HepG2 (cell line): ENCODE results near the gene POLR1D. TPM values are rescaled to one million over a fixed set of nuclear protein-coding genes. Genes with fewer than 3 reads are reported as not detected.
A peak's percentile ranks its signal among the peaks of the same experiment; 100 is the strongest.

Source experiments
- CHD4 ChIP-seq: fragments of 200-600 bp; sonication (generic); IDR thresholded peaks from 2 replicates; pipeline ENCODE4 v1.7.0; 2017; ENCODE audit warnings: mild to moderate bottlenecking, low read length, borderline replicate concordance
- ETV6 ChIP-seq: sonication (generic); formaldehyde crosslinking; conservative IDR thresholded peaks from 2 replicates; pipeline ENCODE4 v1.4.0; 2020; ENCODE audit warnings: missing genetic modification reagents
- GPN1 ChIP-seq: sonication (generic); formaldehyde crosslinking; IDR thresholded peaks from 2 replicates; pipeline ENCODE4 v1.5.1; 2020; ENCODE audit warnings: missing genetic modification reagents, borderline replicate concordance
- JUNB ChIP-seq: sonication (generic); formaldehyde crosslinking; IDR thresholded peaks from 2 replicates; pipeline ENCODE4 v1.8.0; 2022; ENCODE audit warnings: missing genetic modification reagents, mild to moderate bottlenecking, borderline replicate concordance
- MLXIP ChIP-seq: sonication (generic); formaldehyde crosslinking; IDR thresholded peaks from 2 replicates; pipeline ENCODE4 v1.9.0; 2021; ENCODE audit warnings: missing genetic modification reagents, borderline replicate concordance
- MZF1 ChIP-seq: sonication (generic); formaldehyde crosslinking; IDR thresholded peaks from 2 replicates; pipeline ENCODE4 v1.8.1; 2023; ENCODE audit warnings: mild to moderate bottlenecking, missing genetic modification reagents, borderline replicate concordance
- NFE2L2 ChIP-seq: fragments of 150-350 bp; IDR thresholded peaks from 2 replicates; pipeline ENCODE4 v1.6.1; 2014; ENCODE audit warnings: low read length
- NFYC ChIP-seq: IDR thresholded peaks from 2 replicates; pipeline ENCODE4 v1.6.1; 2016; ENCODE audit warnings: missing genetic modification reagents, missing compliant biosample characterization
- NKX3-1 ChIP-seq: sonication (generic); formaldehyde crosslinking; IDR thresholded peaks from 2 replicates; pipeline ENCODE4 v1.5.0; 2020; ENCODE audit warnings: missing genetic modification reagents
- RFX3 ChIP-seq: IDR thresholded peaks from 2 replicates; pipeline ENCODE4 v1.6.1; 2016; ENCODE audit warnings: missing biosample characterization, missing genetic modification reagents
- RNF219 ChIP-seq: sonication (generic); formaldehyde crosslinking; IDR thresholded peaks from 2 replicates; pipeline ENCODE4 v1.5.0; 2020; ENCODE audit warnings: mild to moderate bottlenecking, missing genetic modification reagents
- SAFB2 ChIP-seq: sonication (generic); formaldehyde crosslinking; IDR thresholded peaks from 2 replicates; pipeline ENCODE4 v1.5.1; 2020; ENCODE audit warnings: missing genetic modification reagents, low read depth, mild to moderate bottlenecking, borderline replicate concordance
- SMAD3 ChIP-seq: sonication (generic); formaldehyde crosslinking; IDR thresholded peaks from 2 replicates; pipeline ENCODE4 v1.4.0; 2020; ENCODE audit warnings: missing genetic modification reagents
- TEAD2 ChIP-seq: sonication (generic); formaldehyde crosslinking; IDR thresholded peaks from 2 replicates; pipeline ENCODE4 v1.9.0; 2021; ENCODE audit warnings: missing genetic modification reagents
- TEAD3 ChIP-seq: optimal IDR thresholded peaks from 2 replicates; pipeline ENCODE3; 2016; ENCODE audit warnings: borderline replicate concordance
- TOE1 ChIP-seq: sonication (generic); formaldehyde crosslinking; IDR thresholded peaks from 2 replicates; pipeline ENCODE4 v1.4.0; 2020; ENCODE audit warnings: mild to moderate bottlenecking, missing genetic modification reagents
- ZNF383 ChIP-seq: sonication (generic); formaldehyde crosslinking; IDR thresholded peaks from 2 replicates; pipeline ENCODE4 v1.4.0; 2020; ENCODE audit warnings: missing genetic modification reagents, mild to moderate bottlenecking, borderline replicate concordance
- ZNF558 ChIP-seq: sonication (generic); formaldehyde crosslinking; IDR thresholded peaks from 2 replicates; pipeline ENCODE4 v1.9.0; 2022; ENCODE audit warnings: mild to moderate bottlenecking, missing genetic modification reagents, borderline replicate concordance
- ZNF563 ChIP-seq: sonication (generic); formaldehyde crosslinking; IDR thresholded peaks from 2 replicates; pipeline ENCODE4 v1.8.0; 2022; ENCODE audit warnings: mild to moderate bottlenecking, moderate library complexity, missing genetic modification reagents
- ZNF609 ChIP-seq: sonication (generic); formaldehyde crosslinking; IDR thresholded peaks from 2 replicates; pipeline ENCODE4 v1.4.0; 2020; ENCODE audit warnings: mild to moderate bottlenecking, missing genetic modification reagents, borderline replicate concordance
- ZNF879 ChIP-seq: sonication (generic); formaldehyde crosslinking; IDR thresholded peaks from 2 replicates; pipeline ENCODE4 v1.8.1; 2023; ENCODE audit warnings: missing genetic modification reagents
- polyA plus RNA-seq, 8 experiments: library from polyadenylated mRNA; depleted of rRNA in 3 of 8; stranded (reverse) in 7 of 8; unstranded in 1 of 8; fragments of >200 nt; fragmentation: Illumina TruSeq in 4 of 8; extraction: Trizol in 4 of 8; gene quantifications; 2 replicates each; pipeline versions ENCODE4 v1.2.1 to v1.2.3, GENCODE V29; 2011 to 2016; ENCODE audit warnings: low read depth in 4 of 8, missing spikeins in 1 of 8, mixed read lengths in 1 of 8; ENCODE audit not compliant: insufficient read depth in 1 of 8
- total RNA-seq, 5 experiments: library from RNA; depleted of rRNA; stranded (reverse); fragments of >200 nt; fragmentation: Illumina TruSeq; extraction: Trizol; gene quantifications; 2 replicates each; pipeline ENCODE4 v1.2.3, GENCODE V29; 2016; ENCODE audit warnings: low read depth in 1 of 5

POLR1D gene
- total and polyA plus RNA-seq, 2 of the 13 experiments (the other 11 are each of a cell fraction or from before 2014, with no cell fraction given): 183 to 490 TPM

- TF ChIP-seq RNF219 (CRISPR knock-in tag) (no peak), GPN1 (no peak), SAFB2 (CRISPR knock-in tag) (0 out of 2 replicates have a peak, but pooled peaks have one; percentile 25), NFE2L2 (no peak), ZNF609 (no peak), JUNB (no peak), MLXIP (no peak), TOE1 (no peak), ZNF879 (CRISPR knock-in tag) (no peak), SMAD3 (CRISPR knock-in tag) (no peak), CHD4 (no peak), ZNF558 (no peak), TEAD2 (no peak), NKX3-1 (CRISPR knock-in tag) (0 out of 2 replicates have a peak, but pooled peaks have one; percentile 4), ETV6 (no peak), NFYC (peak; percentile 94), MZF1 (CRISPR knock-in tag) (no peak), ZNF383 (CRISPR knock-in tag) (no peak), ZNF563 (CRISPR knock-in tag) (peak; percentile 68), TEAD3 (no peak), RFX3 (CRISPR knock-in tag) (no peak)
Measured at GRCh38 chr13:27620377-27621115, 1.1 kb upstream of the POLR1D start, which contains the start of gene LNX2 (continued).
